ENCODE results near the gene TNS2. TPM values are rescaled to one million over a fixed set of nuclear protein-coding genes. Genes with fewer than 3 reads are reported as not detected.

Gene TNS2
- total RNA-seq, 4 donors from 2014 or later, result 10.8 to 82.0 (median 20.8) TPM

- H3K9me3 ChIP-seq, result no peaks in the 10 kb centered on the region
- H3K36me3 ChIP-seq, result peaks cover 0 to 14% (median 0%) of the 10 kb centered on the region in 3 donors
- no peak for DNase-seq
- H3K4me3 ChIP-seq, result peak overlapping the region; percentile 31 to 84 (median 58)
- 41 to 57% methylated on average over 6 to 8 of the region's 11 CpGs for WGBS, 2 donors
- no peaks in the 10 kb centered on the region for H3K27me3 ChIP-seq
- peaks cover 29 to 92% (median 31%) of the 10 kb centered on the region in 3 donors for H3K4me1 ChIP-seq
- intact Hi-C loops (cut with DNase I), result no loop called here
- H3K27ac ChIP-seq, result peak overlapping the region; percentile 90 to 96 (median 94)
- TF ChIP-seq CTCF (IDR thresholded peaks at IDR 0.05), result peak in 3 of 6 experiments; percentile 18 to 27 (median 21)
- peak in 2 of 4 donors; percentile 42 to 49 for TF ChIP-seq POLR2A (IDR thresholded peaks at IDR 0.05)
Measured at GRCh38 chr12:53051058-53051880, 1.4 kb downstream of the TNS2 start.

- peak overlapping the region in 3 of 4 donors; percentile 53 to 84 (median 62) for H3K4me3 ChIP-seq
- peaks cover 26 to 87% (median 31%) of the 10 kb centered on the region in 3 donors for H3K4me1 ChIP-seq
- no peak for DNase-seq
- H3K27me3 ChIP-seq, result no peaks in the 10 kb centered on the region
- intact Hi-C loops (cut with DNase I), result no loop called here
- H3K9me3 ChIP-seq, result no peaks in the 10 kb centered on the region
- 37 to 55% methylated on average over 6 of the region's 7 CpGs for WGBS, 2 donors
- peak overlapping the region; percentile 90 to 96 (median 94) for H3K27ac ChIP-seq
- peaks cover 0 to 20% (median 7%) of the 10 kb centered on the region in 3 donors for H3K36me3 ChIP-seq
- TF ChIP-seq POLR2A (IDR thresholded peaks at IDR 0.05) (no peak), CTCF (IDR thresholded peaks at IDR 0.05) (no peak)
Measured at GRCh38 chr12:53051881-53052412, 2.1 kb downstream of the TNS2 start.

GRCh38 chr12:53052419-53053217 is 2.8 kb downstream of the TNS2 start:
- H3K36me3 ChIP-seq, result peaks cover 0 to 27% (median 7%) of the 10 kb centered on the region in 3 donors
- TF ChIP-seq CTCF (IDR thresholded peaks at IDR 0.05), result no peak
- peak in 1 of 4 donors; percentile 34 for TF ChIP-seq POLR2A (IDR thresholded peaks at IDR 0.05)
- H3K4me3 ChIP-seq, result peak overlapping the region in 3 of 4 donors; percentile 53 to 84 (median 62)
- peak overlapping the region; percentile 90 to 96 (median 94) for H3K27ac ChIP-seq
- peaks cover 26 to 89% (median 31%) of the 10 kb centered on the region in 3 donors for H3K4me1 ChIP-seq
- H3K27me3 ChIP-seq, result no peaks in the 10 kb centered on the region
- no peak for DNase-seq
- no peaks in the 10 kb centered on the region for H3K9me3 ChIP-seq
- WGBS, 2 donors, result 47 to 71% methylated on average over 2 to 3 of the region's 11 CpGs
- intact Hi-C loops (cut with DNase I), result no loop called here

- no peaks in the 10 kb centered on the region for H3K27me3 ChIP-seq
- peak overlapping the region; percentile 51 to 84 (median 58) for H3K4me3 ChIP-seq
- no peak for DNase-seq
- no peaks in the 10 kb centered on the region for H3K9me3 ChIP-seq
- H3K27ac ChIP-seq, result peak overlapping the region; percentile 90 to 96 (median 94)
- intact Hi-C loops (cut with DNase I), result no loop called here
- H3K4me1 ChIP-seq, result peaks cover 23 to 89% (median 29%) of the 10 kb centered on the region in 3 donors
- peak; percentile 21 to 93 (median 87) for TF ChIP-seq CTCF (IDR thresholded peaks at IDR 0.05)
- no peak for TF ChIP-seq POLR2A (IDR thresholded peaks at IDR 0.05)
- WGBS, 2 donors, result 35 to 40% methylated on average over 2 to 3 of the region's 16 CpGs
- H3K36me3 ChIP-seq, result peaks cover 0 to 35% (median 7%) of the 10 kb centered on the region in 3 donors
Measured at GRCh38 chr12:53053218-53054111, 3.6 kb downstream of the TNS2 start.
